Tibial nerve (tissue), 4 donors: ENCODE results near the gene PSMD5. TPM values are rescaled to one million over a fixed set of nuclear protein-coding genes. Genes with fewer than 3 reads are reported as not detected.

Experiments used
- DNase-seq, 2 donors: peaks; one replicate each; pipeline ENCODE4 v3.0.0-alpha.2; 2019; ENCODE audit warnings: low spot score in 2 of 2
- H3K27ac ChIP-seq, 4 donors: fragments of 200-600 bp; sonication (generic) in 3 of 4; one replicate each; pipeline ENCODE4 v1.5.1; 2017 to 2019; ENCODE audit warnings: mild to moderate bottlenecking in 1 of 4
- H3K27me3 ChIP-seq, 2 donors: fragments of 200-600 bp; sonication (generic) in 1 of 2; one replicate each; pipeline versions ENCODE4 v1.5.1 to v1.6.0; 2017 to 2019
- H3K36me3 ChIP-seq, 3 donors: fragments of 200-600 bp; sonication (generic); one replicate each; pipeline ENCODE4 v1.5.1; 2018 to 2019
- H3K4me1 ChIP-seq, 4 donors: fragments of 200-600 bp; sonication (generic) in 3 of 4; one replicate each; pipeline ENCODE4 v1.5.1; 2017 to 2019
- H3K4me3 ChIP-seq, 4 donors: fragments of 200-600 bp; sonication (generic) in 3 of 4; one replicate each; pipeline ENCODE4 v1.5.1; 2017 to 2019; ENCODE audit warnings: mild to moderate bottlenecking in 1 of 4, moderate library complexity in 1 of 4
- H3K9me3 ChIP-seq, 4 donors: fragments of 200-600 bp; sonication (generic) in 3 of 4; one replicate each; pipeline ENCODE4 v1.5.1; 2017 to 2019
- EP300 ChIP-seq, 2 donors: sonication (generic); formaldehyde crosslinking; IDR thresholded peaks; one replicate each; pipeline ENCODE4 v1.6.1; 2017; ENCODE audit warnings: antibody characterized with exemption in 2 of 2, mild to moderate bottlenecking in 1 of 2
- POLR2A ChIP-seq, 2 donors: fragments of 450-650 bp; IDR thresholded peaks; one replicate each; pipeline ENCODE4 v1.6.1; 2017; ENCODE audit warnings: antibody characterized with exemption in 2 of 2, mild to moderate bottlenecking in 2 of 2, moderate library complexity in 2 of 2
- WGBS, 2 donors: methylation state at CpG; one replicate each; pipeline ENCODE4 v1.1.5; 2018; 5-methylcytosine and 5-hydroxymethylcytosine counted together
- total RNA-seq, 4 donors: library from RNA; depleted of rRNA; stranded (reverse); fragments of >200 nt; gene quantifications; one replicate each; pipeline ENCODE4 v1.1.0, GENCODE V29; 2016
- TF ChIP-seq, protein P1 (sequence below), 5 experiments: fragments of 200-600 bp in 3 of 5; fragments of 450-650 bp in 2 of 5; sonication (generic) in 3 of 5; IDR thresholded peaks; one replicate each; pipeline ENCODE4 v1.5.1; 2016 to 2019; ENCODE audit warnings: antibody characterized with exemption in 5 of 5, mild to moderate bottlenecking in 3 of 5, moderate library complexity in 2 of 5

Gene PSMD5
- total RNA-seq, 4 donors from 2014 or later = 33.9 to 37.7 (median 37.4) TPM

DNA sequence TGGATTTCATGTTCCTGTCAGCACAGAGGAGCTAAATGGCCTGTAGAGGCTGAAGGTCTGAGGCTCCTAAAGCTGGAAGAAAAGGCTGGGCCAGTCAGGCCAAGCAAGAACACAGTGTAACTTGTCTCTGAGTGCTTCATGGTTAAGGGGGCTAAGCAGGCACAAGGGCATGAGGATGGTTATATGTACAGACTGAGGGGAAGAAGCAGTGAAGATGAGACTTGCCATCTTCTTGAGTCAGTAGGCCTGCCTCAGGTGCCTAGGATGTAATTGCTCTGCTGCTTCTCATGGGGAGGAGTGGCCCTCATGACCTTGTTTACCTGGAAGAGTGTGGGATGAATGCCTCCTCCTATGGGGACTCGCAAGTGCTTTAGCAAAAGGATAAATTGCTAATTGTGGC, 8.7 kb upstream of the PSMD5 start:
- H3K27ac ChIP-seq = no peak overlapping the region
- H3K4me1 ChIP-seq = peaks cover 0 to 3% (median 0%) of the 10 kb centered on the region in 4 donors
- no peaks in the 10 kb centered on the region for H3K9me3 ChIP-seq
- peaks cover 0 to 67% (median 0%) of the 10 kb centered on the region in 3 donors for H3K36me3 ChIP-seq
- no peaks in the 10 kb centered on the region for H3K27me3 ChIP-seq
- H3K4me3 ChIP-seq = no peak overlapping the region
- no peak for DNase-seq
- no peak for TF ChIP-seq POLR2A (IDR thresholded peaks at IDR 0.05)
- WGBS, 2 donors = 87 to 100% methylated on average over 1 of the region's 1 CpG

- Histone ChIP-seq H3K9me3 (no peaks in the 10 kb centered on the region), H3K27me3 (no peaks in the 10 kb centered on the region), H3K4me1 (no peaks in the 10 kb centered on the region), H3K4me3 (no peak overlapping the region), H3K36me3 (peaks cover 0 to 69% (median 0%) of the 10 kb centered on the region in 3 donors), H3K27ac (no peak overlapping the region)
- 69 to 96% methylated on average over 3 of the region's 3 CpGs for WGBS, 2 donors
- DNase-seq = no peak
- TF ChIP-seq EP300 (IDR thresholded peaks at IDR 0.05) = no peak
- no peak for TF ChIP-seq POLR2A (IDR thresholded peaks at IDR 0.05)
Observed at GRCh38 chr9:120850315-120850714, 7.6 kb upstream of the PSMD5 start.

DNA sequence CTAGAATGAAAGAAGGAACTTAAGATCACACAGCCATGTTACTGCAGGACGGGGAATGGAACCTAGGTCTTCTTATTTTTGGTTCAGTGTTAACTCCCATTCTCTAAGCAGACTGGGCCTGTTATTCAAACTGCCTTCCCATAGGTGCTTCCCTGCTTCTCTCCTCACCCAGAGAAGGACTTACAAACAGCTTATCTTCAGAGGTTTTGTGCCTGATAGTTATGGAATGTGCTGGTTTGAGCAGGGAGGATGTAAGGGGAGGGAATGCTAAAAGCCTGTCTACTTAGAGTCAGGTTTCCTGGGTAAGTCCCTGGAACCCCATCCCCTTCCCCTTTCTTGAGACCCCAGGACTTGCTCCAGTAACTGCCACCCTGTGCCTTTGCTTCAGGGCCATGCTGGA, 4.2 kb upstream of the PSMD5 start:
- WGBS, 2 donors = 66 to 71% methylated on average over 1 of the region's 1 CpG
- no peak for TF ChIP-seq POLR2A (IDR thresholded peaks at IDR 0.05)
- TF ChIP-seq EP300 (IDR thresholded peaks at IDR 0.05) = no peak
- TF ChIP-seq, protein P1, sequence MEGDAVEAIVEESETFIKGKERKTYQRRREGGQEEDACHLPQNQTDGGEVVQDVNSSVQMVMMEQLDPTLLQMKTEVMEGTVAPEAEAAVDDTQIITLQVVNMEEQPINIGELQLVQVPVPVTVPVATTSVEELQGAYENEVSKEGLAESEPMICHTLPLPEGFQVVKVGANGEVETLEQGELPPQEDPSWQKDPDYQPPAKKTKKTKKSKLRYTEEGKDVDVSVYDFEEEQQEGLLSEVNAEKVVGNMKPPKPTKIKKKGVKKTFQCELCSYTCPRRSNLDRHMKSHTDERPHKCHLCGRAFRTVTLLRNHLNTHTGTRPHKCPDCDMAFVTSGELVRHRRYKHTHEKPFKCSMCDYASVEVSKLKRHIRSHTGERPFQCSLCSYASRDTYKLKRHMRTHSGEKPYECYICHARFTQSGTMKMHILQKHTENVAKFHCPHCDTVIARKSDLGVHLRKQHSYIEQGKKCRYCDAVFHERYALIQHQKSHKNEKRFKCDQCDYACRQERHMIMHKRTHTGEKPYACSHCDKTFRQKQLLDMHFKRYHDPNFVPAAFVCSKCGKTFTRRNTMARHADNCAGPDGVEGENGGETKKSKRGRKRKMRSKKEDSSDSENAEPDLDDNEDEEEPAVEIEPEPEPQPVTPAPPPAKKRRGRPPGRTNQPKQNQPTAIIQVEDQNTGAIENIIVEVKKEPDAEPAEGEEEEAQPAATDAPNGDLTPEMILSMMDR (IDR thresholded peaks at IDR 0.05) = no peak

GRCh38 chr9:120846251-120846889, 3.6 kb upstream of the PSMD5 start:
- Histone ChIP-seq H3K4me3 (no peak overlapping the region), H3K4me1 (peaks cover 0 to 15% (median 10%) of the 10 kb centered on the region in 4 donors), H3K27ac (no peak overlapping the region), H3K36me3 (peaks cover 0 to 38% (median 0%) of the 10 kb centered on the region in 3 donors), H3K9me3 (no peaks in the 10 kb centered on the region), H3K27me3 (no peaks in the 10 kb centered on the region)
- 83 to 88% methylated on average over 3 of the region's 3 CpGs for WGBS, 2 donors
- TF ChIP-seq, protein P1 (IDR thresholded peaks at IDR 0.05) = no peak
- TF ChIP-seq EP300 (IDR thresholded peaks at IDR 0.05) (no peak), POLR2A (IDR thresholded peaks at IDR 0.05) (no peak)
- no peak for DNase-seq

More for the DNA sequence above, 4.2 kb upstream of the PSMD5 start:
- peaks cover 0 to 40% (median 0%) of the 10 kb centered on the region in 3 donors for H3K36me3 ChIP-seq
- no peak overlapping the region for H3K27ac ChIP-seq
- no peaks in the 10 kb centered on the region for H3K9me3 ChIP-seq
- DNase-seq = no peak
- no peaks in the 10 kb centered on the region for H3K27me3 ChIP-seq
- no peak overlapping the region for H3K4me3 ChIP-seq
- peaks cover 0 to 11% (median 7%) of the 10 kb centered on the region in 4 donors for H3K4me1 ChIP-seq

DNA sequence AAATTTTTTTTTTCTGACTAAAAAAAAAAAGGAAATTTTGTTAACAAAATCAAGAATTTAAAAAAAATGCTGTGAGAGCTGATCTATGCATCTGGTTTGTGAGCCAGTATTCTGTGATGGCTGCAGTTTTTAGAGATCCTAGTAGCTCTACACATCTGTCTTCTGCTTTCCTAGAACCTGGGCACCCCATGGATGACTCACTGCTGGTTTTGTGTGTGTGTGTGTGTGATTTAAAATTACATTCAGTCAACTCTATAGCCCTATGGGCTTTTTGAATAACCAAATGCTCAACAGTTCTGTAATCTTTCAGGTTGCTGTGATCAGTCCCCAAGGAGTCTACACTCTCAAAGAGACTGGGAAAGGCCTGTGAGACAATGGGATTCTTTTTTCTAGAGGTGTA, 2.5 kb upstream of the PSMD5 start:
- H3K36me3 ChIP-seq = peaks cover 0 to 40% (median 0%) of the 10 kb centered on the region in 3 donors
- H3K4me3 ChIP-seq = no peak overlapping the region
- no peaks in the 10 kb centered on the region for H3K9me3 ChIP-seq
- no peaks in the 10 kb centered on the region for H3K27me3 ChIP-seq
- TF ChIP-seq, protein P1 (IDR thresholded peaks at IDR 0.05) = no peak
- TF ChIP-seq POLR2A (IDR thresholded peaks at IDR 0.05) = no peak
- no peak for TF ChIP-seq EP300 (IDR thresholded peaks at IDR 0.05)
- peaks cover 0 to 19% (median 11%) of the 10 kb centered on the region in 4 donors for H3K4me1 ChIP-seq
- DNase-seq = no peak
- H3K27ac ChIP-seq = no peak overlapping the region

DNA sequence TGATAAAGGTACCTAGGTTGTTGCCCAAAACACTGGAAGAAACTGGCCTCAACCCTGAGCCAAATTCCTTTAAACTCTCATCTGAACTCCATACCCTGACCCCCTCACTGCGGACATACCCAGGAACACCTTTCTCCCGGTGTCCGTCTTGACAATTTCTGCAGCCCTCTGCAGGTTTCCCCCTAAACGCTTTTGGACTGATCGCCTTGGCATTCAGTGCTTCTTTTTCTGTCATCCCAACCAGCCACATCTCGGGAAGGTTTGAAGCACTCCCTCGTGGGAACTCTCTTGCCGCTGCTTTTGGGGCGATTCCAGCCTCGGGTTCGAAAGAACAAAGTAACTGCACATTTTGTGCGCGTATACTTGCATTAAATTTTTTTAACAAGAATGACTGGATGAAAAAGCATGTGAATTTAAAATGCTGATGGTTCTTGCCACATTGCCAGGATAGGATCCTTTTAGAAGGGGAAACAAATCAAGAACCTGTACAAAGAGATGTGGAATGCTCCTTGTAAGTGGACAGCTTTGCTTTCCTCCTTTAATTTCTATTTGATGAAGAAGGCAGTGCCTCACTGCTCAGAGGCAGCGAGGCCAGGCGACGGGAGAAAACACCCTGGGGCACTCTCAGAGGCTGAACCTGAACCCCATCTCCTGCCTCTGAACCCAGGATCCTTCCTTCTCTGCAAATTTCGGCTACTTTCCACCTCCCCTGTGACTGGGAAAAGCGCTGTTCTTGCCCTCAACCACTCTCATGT, 615 bp downstream of the PSMD5 start:
- Histone ChIP-seq H3K27ac (peak overlapping the region; percentile 85 to 98 (median 92)), H3K4me3 (peak overlapping the region; percentile 52 to 95 (median 80)), H3K4me1 (peaks cover 0 to 37% (median 11%) of the 10 kb centered on the region in 4 donors), H3K27me3 (no peaks in the 10 kb centered on the region), H3K9me3 (no peaks in the 10 kb centered on the region), H3K36me3 (peaks cover 0 to 18% (median 0%) of the 10 kb centered on the region in 3 donors)
- TF ChIP-seq, protein P1 (IDR thresholded peaks at IDR 0.05) = no peak
- TF ChIP-seq POLR2A (IDR thresholded peaks at IDR 0.05) = no peak
- TF ChIP-seq EP300 (IDR thresholded peaks at IDR 0.05) = no peak
- WGBS, 2 donors = 40% methylated on average over 18 of the region's 18 CpGs
- no peak for DNase-seq
